GM12878 (cell line): Measurements from ENCODE around the gene SLC25A41. TPM values are rescaled to one million over a fixed set of nuclear protein-coding genes. Genes with fewer than 3 reads are reported as not detected.

Experiments
- ATF7 ChIP-seq: fragments of 450-650 bp; IDR thresholded peaks from 2 replicates; pipeline ENCODE4 v1.6.1; 2016; ENCODE audit warnings: low read depth, mild to moderate bottlenecking
- HCFC1 ChIP-seq: fragments of 150-350 bp; IDR thresholded peaks from 2 replicates; pipeline ENCODE4 v1.6.1; 2014; ENCODE audit warnings: low read length
- polyA plus RNA-seq, 11 experiments: library from polyadenylated mRNA; depleted of rRNA in 4 of 11; unstranded in 6 of 11; stranded (reverse) in 5 of 11; fragments of >200 nt; fragmentation: Nextera tagmentation in 4 of 11; fragmentation: Illumina TruSeq in 1 of 11; extraction: Ambion mirVana in 4 of 11; extraction: Trizol in 1 of 11; gene quantifications; 1 replicate in 1 of 11; 2 replicates in 10 of 11; pipeline versions ENCODE4 v1.2.1 to v1.2.3, GENCODE V29; 2011 to 2016; ENCODE audit warnings: inconsistent platforms in 2 of 11, missing spikeins in 2 of 11, low read depth in 1 of 11
- total RNA-seq, 4 experiments: library from RNA; depleted of rRNA in 3 of 4; stranded (reverse); fragments of >200 nt in 3 of 4; fragmentation: Illumina TruSeq in 1 of 4; extraction: Trizol in 1 of 4; gene quantifications; 2 replicates each; pipeline versions ENCODE4 v1.2.1 to v1.2.3, GENCODE V29; 2013 to 2021
- TF ChIP-seq, protein P1 (sequence below): fragments of 450-650 bp; IDR thresholded peaks from 2 replicates; pipeline ENCODE4 v1.6.1; 2014; ENCODE audit warnings: mild to moderate bottlenecking
- TF ChIP-seq, protein P2 (sequence below): fragments of 150-350 bp; IDR thresholded peaks from 2 replicates; pipeline ENCODE4 v1.6.1; 2014; ENCODE audit warnings: mild to moderate bottlenecking, low read depth, low read length
- TF ChIP-seq, protein P3 (sequence below): fragments of 450-650 bp; IDR thresholded peaks from 2 replicates; pipeline ENCODE4 v1.6.1; 2018; ENCODE audit warnings: borderline replicate concordance, mild to moderate bottlenecking; ENCODE audit not compliant: partially characterized antibody

The SLC25A41 gene
- total and polyA plus RNA-seq, 10 of the 15 experiments (the other 5 are each of a cell fraction or from before 2014, with no cell fraction given) = 0.23 to 1.2 (median 0.43) TPM; not detected in 2

DNA sequence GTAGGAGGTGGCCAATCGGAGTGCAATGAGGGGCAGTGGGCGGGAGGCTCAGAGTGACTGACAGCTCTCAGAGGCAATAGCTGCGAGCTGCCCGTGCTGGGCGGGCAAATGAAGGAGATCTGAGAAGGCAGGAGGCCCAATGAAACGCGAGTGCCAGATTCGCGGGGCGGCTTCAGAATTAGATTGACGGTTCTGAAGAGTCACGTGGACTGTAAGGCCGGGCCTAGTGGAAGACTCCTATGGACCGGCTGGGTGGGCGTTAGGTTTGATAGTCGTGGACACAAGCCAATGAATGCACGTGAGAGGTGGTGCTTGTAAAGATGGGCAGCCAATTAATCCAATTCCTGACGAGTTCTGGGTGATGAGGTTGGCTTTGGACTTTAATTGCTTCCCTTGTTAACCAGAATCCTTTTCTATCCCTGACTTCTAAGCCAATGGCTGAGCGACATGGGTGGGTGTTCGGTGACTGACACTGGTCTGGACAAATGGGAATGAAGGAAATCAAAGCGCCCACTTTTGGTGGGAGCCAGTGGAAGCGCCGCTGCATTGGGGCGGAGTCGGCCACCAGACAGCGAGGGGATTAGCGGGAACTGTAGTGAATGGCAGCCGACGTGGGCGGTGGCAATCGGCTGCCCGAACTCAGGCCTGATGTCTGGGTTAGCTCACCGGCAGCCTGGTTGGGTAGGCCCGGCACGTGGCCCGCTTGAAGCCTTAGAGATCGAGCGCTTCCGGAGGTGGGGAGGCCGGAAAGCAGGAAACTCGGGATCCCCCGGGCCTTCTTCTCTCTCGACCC lies 8.4 kb downstream of the SLC25A41 start (continued):
- TF ChIP-seq, protein P1, sequence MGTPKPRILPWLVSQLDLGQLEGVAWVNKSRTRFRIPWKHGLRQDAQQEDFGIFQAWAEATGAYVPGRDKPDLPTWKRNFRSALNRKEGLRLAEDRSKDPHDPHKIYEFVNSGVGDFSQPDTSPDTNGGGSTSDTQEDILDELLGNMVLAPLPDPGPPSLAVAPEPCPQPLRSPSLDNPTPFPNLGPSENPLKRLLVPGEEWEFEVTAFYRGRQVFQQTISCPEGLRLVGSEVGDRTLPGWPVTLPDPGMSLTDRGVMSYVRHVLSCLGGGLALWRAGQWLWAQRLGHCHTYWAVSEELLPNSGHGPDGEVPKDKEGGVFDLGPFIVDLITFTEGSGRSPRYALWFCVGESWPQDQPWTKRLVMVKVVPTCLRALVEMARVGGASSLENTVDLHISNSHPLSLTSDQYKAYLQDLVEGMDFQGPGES = peak; percentile 100
- peak; percentile 24; the same call in 1 of the 2 replicates for TF ChIP-seq HCFC1
- TF ChIP-seq, protein P2, sequence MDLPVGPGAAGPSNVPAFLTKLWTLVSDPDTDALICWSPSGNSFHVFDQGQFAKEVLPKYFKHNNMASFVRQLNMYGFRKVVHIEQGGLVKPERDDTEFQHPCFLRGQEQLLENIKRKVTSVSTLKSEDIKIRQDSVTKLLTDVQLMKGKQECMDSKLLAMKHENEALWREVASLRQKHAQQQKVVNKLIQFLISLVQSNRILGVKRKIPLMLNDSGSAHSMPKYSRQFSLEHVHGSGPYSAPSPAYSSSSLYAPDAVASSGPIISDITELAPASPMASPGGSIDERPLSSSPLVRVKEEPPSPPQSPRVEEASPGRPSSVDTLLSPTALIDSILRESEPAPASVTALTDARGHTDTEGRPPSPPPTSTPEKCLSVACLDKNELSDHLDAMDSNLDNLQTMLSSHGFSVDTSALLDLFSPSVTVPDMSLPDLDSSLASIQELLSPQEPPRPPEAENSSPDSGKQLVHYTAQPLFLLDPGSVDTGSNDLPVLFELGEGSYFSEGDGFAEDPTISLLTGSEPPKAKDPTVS = peak; percentile 45; the same call in 1 of the 2 replicates
- TF ChIP-seq, protein P3, sequence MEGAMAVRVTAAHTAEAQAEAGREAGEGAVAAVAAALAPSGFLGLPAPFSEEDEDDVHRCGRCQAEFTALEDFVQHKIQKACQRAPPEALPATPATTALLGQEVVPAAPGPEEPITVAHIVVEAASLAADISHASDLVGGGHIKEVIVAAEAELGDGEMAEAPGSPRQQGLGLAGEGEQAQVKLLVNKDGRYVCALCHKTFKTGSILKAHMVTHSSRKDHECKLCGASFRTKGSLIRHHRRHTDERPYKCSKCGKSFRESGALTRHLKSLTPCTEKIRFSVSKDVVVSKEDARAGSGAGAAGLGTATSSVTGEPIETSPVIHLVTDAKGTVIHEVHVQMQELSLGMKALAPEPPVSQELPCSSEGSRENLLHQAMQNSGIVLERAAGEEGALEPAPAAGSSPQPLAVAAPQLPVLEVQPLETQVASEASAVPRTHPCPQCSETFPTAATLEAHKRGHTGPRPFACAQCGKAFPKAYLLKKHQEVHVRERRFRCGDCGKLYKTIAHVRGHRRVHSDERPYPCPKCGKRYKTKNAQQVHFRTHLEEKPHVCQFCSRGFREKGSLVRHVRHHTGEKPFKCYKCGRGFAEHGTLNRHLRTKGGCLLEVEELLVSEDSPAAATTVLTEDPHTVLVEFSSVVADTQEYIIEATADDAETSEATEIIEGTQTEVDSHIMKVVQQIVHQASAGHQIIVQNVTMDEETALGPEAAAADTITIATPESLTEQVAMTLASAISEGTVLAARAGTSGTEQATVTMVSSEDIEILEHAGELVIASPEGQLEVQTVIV = peak; percentile 70
- peak; percentile 91 for TF ChIP-seq ATF7
